CD14-positive monocyte (primary cell): Measurements from ENCODE around the gene BACE2. TPM values are rescaled to one million over a fixed set of nuclear protein-coding genes. Genes with fewer than 3 reads are reported as not detected.

ENCODE experiments used
- DNase-seq, 3 donors: peaks; one replicate each; pipeline ENCODE4 v3.0.0-alpha.2; 2011 to 2022
- H2AFZ ChIP-seq: 2 replicates; pipeline ENCODE4 v1.6.0; 2012; ENCODE audit warnings: mild to moderate bottlenecking, low read depth, low read length, inconsistent platforms; ENCODE audit not compliant: insufficient read depth, poor library complexity, severe bottlenecking
- H3K27ac ChIP-seq, 2 donors: 1 replicate in 1 of 2; 2 replicates in 1 of 2; pipeline ENCODE4 v1.5.1; 2012 to 2013; ENCODE audit warnings: low read length in 2 of 2, control low read depth in 1 of 2, inconsistent platforms in 1 of 2, low read depth in 1 of 2, mild to moderate bottlenecking in 1 of 2
- H3K27me3 ChIP-seq, 2 donors: one replicate each; pipeline versions ENCODE4 v1.6.0 to v1.6.1; 2011 to 2013; ENCODE audit warnings: low read length in 2 of 2; ENCODE audit not compliant: control insufficient read depth in 2 of 2, insufficient read depth in 2 of 2
- H3K36me3 ChIP-seq, 2 donors: replicated peaks in 1 of 2; 1 replicate in 1 of 2; 2 replicates in 1 of 2; pipeline versions ENCODE4 v1.5.1 to v1.6.1; 2012 to 2013; ENCODE audit warnings: low read length in 2 of 2, control low read depth in 1 of 2, inconsistent platforms in 1 of 2, mild to moderate bottlenecking in 1 of 2; ENCODE audit not compliant: insufficient read depth in 2 of 2, control insufficient read depth in 1 of 2
- H3K4me1 ChIP-seq, 2 donors: 1 replicate in 1 of 2; 2 replicates in 1 of 2; pipeline versions ENCODE4 v1.5.1 to v1.6.1; 2012 to 2013; ENCODE audit warnings: low read length in 2 of 2, control low read depth in 1 of 2, inconsistent platforms in 1 of 2, mild to moderate bottlenecking in 1 of 2, moderate library complexity in 1 of 2; ENCODE audit not compliant: insufficient read depth in 2 of 2, control insufficient read depth in 1 of 2
- H3K4me2 ChIP-seq: replicated peaks from 2 replicates; pipeline ENCODE3; 2012; ENCODE audit warnings: low read length, moderate library complexity, mild to moderate bottlenecking; ENCODE audit not compliant: poor library complexity, severe bottlenecking; ENCODE audit errors: extremely low read depth
- H3K4me3 ChIP-seq, 3 experiments: fragments of 200-600 bp in 1 of 3; sonication (generic) in 1 of 3; replicated peaks in 1 of 3; 1 replicate in 2 of 3; 2 replicates in 1 of 3; pipeline ENCODE4 v1.5.1; 2011 to 2013; ENCODE audit warnings: low read length in 3 of 3, mild to moderate bottlenecking in 3 of 3, control low read depth in 2 of 3, low read depth in 2 of 3, inconsistent platforms in 1 of 3, moderate library complexity in 1 of 3
- H3K79me2 ChIP-seq: 2 replicates; pipeline ENCODE4 v1.6.0; 2012; ENCODE audit warnings: mild to moderate bottlenecking, control low read depth, inconsistent platforms, low read length, moderate library complexity; ENCODE audit not compliant: insufficient read depth
- H3K9ac ChIP-seq: 2 replicates; pipeline ENCODE4 v1.6.0; 2017; ENCODE audit warnings: low read length, mild to moderate bottlenecking; ENCODE audit not compliant: insufficient read depth, poor library complexity, severe bottlenecking
- H3K9me3 ChIP-seq, 2 donors: replicated peaks in 1 of 2; 1 replicate in 1 of 2; 2 replicates in 1 of 2; pipeline versions ENCODE4 v1.5.1 to v1.6.1; 2012 to 2013; ENCODE audit warnings: low read length in 2 of 2, control low read depth in 1 of 2; ENCODE audit not compliant: control insufficient read depth in 1 of 2, insufficient read depth in 1 of 2
- H4K20me1 ChIP-seq: 2 replicates; pipeline ENCODE4 v1.6.0; 2012; ENCODE audit warnings: mild to moderate bottlenecking, low read length, control low read depth, moderate library complexity; ENCODE audit not compliant: insufficient read depth
- H3K27ac Mint-ChIP-seq, 7 donors: one replicate each; pipeline ENCODE4 v1.8.0; 2020; ENCODE audit warnings: mild to moderate bottlenecking in 7 of 7, mixed read lengths in 7 of 7, moderate library complexity in 6 of 7, inconsistent platforms in 2 of 7
- H3K27me3 Mint-ChIP-seq, 3 donors: one replicate each; pipeline ENCODE4 v1.8.0; 2021 to 2022; ENCODE audit warnings: low read depth in 3 of 3, mild to moderate bottlenecking in 3 of 3, mixed read lengths in 3 of 3, moderate library complexity in 3 of 3, inconsistent platforms in 1 of 3
- H3K36me3 Mint-ChIP-seq, 2 donors: one replicate each; pipeline ENCODE4 v1.8.0; 2020; ENCODE audit warnings: mixed read lengths in 2 of 2, inconsistent platforms in 1 of 2, mild to moderate bottlenecking in 1 of 2
- H3K4me1 Mint-ChIP-seq: one replicate; pipeline ENCODE4 v1.8.0; 2020; ENCODE audit warnings: mild to moderate bottlenecking, mixed read lengths
- H3K4me3 Mint-ChIP-seq, 2 donors: one replicate each; pipeline ENCODE4 v1.8.0; 2020; ENCODE audit warnings: mild to moderate bottlenecking in 2 of 2, mixed read lengths in 2 of 2, moderate library complexity in 1 of 2
- H3K9me3 Mint-ChIP-seq, 7 donors: one replicate each; pipeline ENCODE4 v1.8.0; 2020 to 2022; ENCODE audit warnings: mixed read lengths in 7 of 7, mild to moderate bottlenecking in 6 of 7, moderate library complexity in 6 of 7, inconsistent platforms in 2 of 7
- WGBS: methylation state at CpG from one replicate; pipeline ENCODE4 v1.1.5; 2013; ENCODE audit warnings: missing lambda C conversion rate; ENCODE audit not compliant: insufficient coverage; 5-methylcytosine and 5-hydroxymethylcytosine counted together
- intact Hi-C, 2 donors: fragments of 100-400 bp; cut with micrococcal nuclease; formaldehyde crosslinking; loops; one replicate each; pipeline versions ENCODE4 v1.15.0 to v1.15.1; 2023
- polyA plus RNA-seq, 3 donors: library from polyadenylated mRNA; depleted of rRNA in 1 of 3; unstranded in 2 of 3; stranded (reverse) in 1 of 3; fragments of 300-500 nt in 2 of 3; fragments of >200 nt in 1 of 3; fragmentation: Illumina TruSeq in 2 of 3; gene quantifications; 1 replicate in 2 of 3; 2 replicates in 1 of 3; pipeline ENCODE4 v1.2.3, GENCODE V29; 2012 to 2021
- TF ChIP-seq, protein P1 (sequence below): fragments of 200-600 bp; IDR thresholded peaks from one replicate; pipeline ENCODE4 v1.8.0; 2022; ENCODE audit warnings: antibody characterized with exemption, mild to moderate bottlenecking

BACE2 gene
- polyA plus RNA-seq, 3 donors: 0.05 to 0.26 TPM; not detected in 1

DNA sequence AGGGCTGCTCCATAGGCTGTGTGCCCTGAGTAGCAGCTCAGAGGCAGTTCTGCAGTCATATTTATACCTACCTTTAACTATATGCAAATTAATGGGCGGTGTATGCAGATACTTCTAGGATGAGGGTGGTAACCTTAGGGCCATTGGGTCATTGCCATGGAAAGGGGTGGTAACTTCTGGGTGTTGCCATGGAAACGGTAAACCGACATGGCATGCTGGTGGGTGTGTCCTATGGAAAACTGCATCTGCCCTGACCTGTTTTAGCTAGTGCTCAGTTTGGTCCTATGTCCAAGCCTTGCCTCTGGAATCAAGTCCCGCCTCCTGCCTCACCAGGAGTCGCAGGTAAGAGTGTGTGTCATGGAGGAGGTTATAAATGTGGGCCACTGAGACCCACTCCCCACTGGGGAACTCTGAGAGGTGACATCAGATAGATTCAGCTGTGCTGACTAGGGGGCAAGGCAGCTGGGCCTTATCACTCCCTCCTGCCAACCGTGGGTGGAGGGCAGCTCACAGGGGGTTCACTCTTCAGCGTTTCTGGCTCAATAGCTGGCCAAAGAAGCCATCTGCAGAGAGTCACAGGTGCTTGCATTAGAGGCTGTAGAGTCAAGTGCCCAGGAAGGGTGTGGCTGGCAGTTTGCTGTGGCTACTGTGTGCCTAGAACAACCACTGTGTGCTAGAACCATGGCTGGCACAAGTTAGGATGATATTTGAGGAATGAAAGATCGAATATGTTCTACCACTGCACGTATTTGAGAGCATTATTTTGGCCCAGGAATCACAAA is 19.0 kb downstream of the BACE2 start:
- no peak overlapping the region for H3K4me3 Mint-ChIP-seq
- no peaks in the 10 kb centered on the region for H3K36me3 Mint-ChIP-seq
- no peaks in the 10 kb centered on the region for H3K4me1 Mint-ChIP-seq
- Histone ChIP-seq H3K27me3 (no peaks in the 10 kb centered on the region), H3K9me3 (peaks cover 17 to 21% of the 10 kb centered on the region in 2 donors), H3K36me3 (no peaks in the 10 kb centered on the region), H3K4me3 (no peak overlapping the region), H4K20me1 (no peaks in the 10 kb centered on the region), H3K4me2 (no peak overlapping the region), H2AFZ (no peak overlapping the region), H3K4me1 (no peaks in the 10 kb centered on the region), H3K27ac (no peak overlapping the region), H3K79me2 (no peaks in the 10 kb centered on the region), H3K9ac (no peak overlapping the region)
- TF ChIP-seq, protein P1, sequence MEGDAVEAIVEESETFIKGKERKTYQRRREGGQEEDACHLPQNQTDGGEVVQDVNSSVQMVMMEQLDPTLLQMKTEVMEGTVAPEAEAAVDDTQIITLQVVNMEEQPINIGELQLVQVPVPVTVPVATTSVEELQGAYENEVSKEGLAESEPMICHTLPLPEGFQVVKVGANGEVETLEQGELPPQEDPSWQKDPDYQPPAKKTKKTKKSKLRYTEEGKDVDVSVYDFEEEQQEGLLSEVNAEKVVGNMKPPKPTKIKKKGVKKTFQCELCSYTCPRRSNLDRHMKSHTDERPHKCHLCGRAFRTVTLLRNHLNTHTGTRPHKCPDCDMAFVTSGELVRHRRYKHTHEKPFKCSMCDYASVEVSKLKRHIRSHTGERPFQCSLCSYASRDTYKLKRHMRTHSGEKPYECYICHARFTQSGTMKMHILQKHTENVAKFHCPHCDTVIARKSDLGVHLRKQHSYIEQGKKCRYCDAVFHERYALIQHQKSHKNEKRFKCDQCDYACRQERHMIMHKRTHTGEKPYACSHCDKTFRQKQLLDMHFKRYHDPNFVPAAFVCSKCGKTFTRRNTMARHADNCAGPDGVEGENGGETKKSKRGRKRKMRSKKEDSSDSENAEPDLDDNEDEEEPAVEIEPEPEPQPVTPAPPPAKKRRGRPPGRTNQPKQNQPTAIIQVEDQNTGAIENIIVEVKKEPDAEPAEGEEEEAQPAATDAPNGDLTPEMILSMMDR: no peak
- H3K9me3 Mint-ChIP-seq: peaks cover 13 to 38% (median 24%) of the 10 kb centered on the region in 7 donors
- peak overlapping the region in 1 of 7 donors; percentile 65 for H3K27ac Mint-ChIP-seq
- 78% methylated on average over 8 of the region's 9 CpGs for WGBS
- intact Hi-C loops: no loop called here
- H3K27me3 Mint-ChIP-seq: peaks cover 0 to 9% (median 3%) of the 10 kb centered on the region in 3 donors
- no peak for DNase-seq

DNA sequence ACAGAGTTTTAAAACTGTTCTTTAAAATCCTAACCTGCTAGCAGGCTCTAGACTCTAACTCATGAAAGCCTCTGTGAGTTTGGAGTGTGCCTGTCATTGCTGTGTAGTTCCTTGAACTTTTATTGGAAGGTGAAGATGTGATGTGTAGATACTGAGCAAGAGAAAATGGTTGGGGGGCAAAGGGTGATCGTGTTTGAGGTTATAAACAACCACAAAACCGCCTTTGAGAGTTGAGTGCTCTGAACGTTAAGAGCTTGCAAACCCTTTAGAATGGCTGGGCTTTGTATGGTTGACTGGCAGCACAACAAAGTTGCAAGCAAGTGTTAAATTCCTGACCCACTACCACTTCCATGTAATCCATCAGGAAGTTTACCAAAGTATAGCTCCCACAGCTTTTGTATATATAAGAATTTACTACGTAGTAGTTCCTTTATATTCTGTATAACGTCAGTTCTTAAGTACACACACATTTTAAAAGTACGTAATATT is 19.6 kb downstream of the BACE2 start:
- no peaks in the 10 kb centered on the region for H3K36me3 ChIP-seq
- no peaks in the 10 kb centered on the region for H3K4me1 ChIP-seq
- H2AFZ ChIP-seq: no peak overlapping the region
- no peak overlapping the region for H3K4me2 ChIP-seq
- no peak overlapping the region for H3K27ac Mint-ChIP-seq
- H3K4me1 Mint-ChIP-seq: no peaks in the 10 kb centered on the region
- H3K27me3 Mint-ChIP-seq: peaks cover 0 to 9% (median 3%) of the 10 kb centered on the region in 3 donors
- H3K4me3 Mint-ChIP-seq: no peak overlapping the region
- H3K9me3 Mint-ChIP-seq: peaks cover 13 to 42% (median 25%) of the 10 kb centered on the region in 7 donors
- no peak for DNase-seq
- H3K36me3 Mint-ChIP-seq: no peaks in the 10 kb centered on the region
- intact Hi-C loops: no loop called here
- no peaks in the 10 kb centered on the region for H3K27me3 ChIP-seq
- TF ChIP-seq, protein P1: no peak
- peaks cover 17 to 21% of the 10 kb centered on the region in 2 donors for H3K9me3 ChIP-seq
- H3K27ac ChIP-seq: no peak overlapping the region
- H4K20me1 ChIP-seq: no peaks in the 10 kb centered on the region
- 88% methylated on average over 3 of the region's 6 CpGs for WGBS
- H3K9ac ChIP-seq: no peak overlapping the region
- no peaks in the 10 kb centered on the region for H3K79me2 ChIP-seq
- H3K4me3 ChIP-seq: no peak overlapping the region
